WTC11 (cell line): ENCODE data around the gene PRCD. TPM values are rescaled to one million over a fixed set of nuclear protein-coding genes. Genes with fewer than 3 reads are reported as not detected.

ENCODE experiments used
- ATAC-seq: fragments of 200-7000 bp; cut with Tn5 transposase; 2 replicates; pipeline ENCODE4 v1.10.0; 2021; ENCODE audit warnings: mild to moderate bottlenecking, moderate library complexity
- CTCF ChIA-PET: fragments of 300-600 bp; sonication (Branson Sonifier 250); formaldehyde crosslinking; loops from one replicate; lab custom pipeline; 2021; ENCODE audit warnings: antibody characterized with exemption; lab: Charles Lee
- POLR2A ChIA-PET: fragments of 350-600 bp; sonication (Branson Sonifier 250); formaldehyde crosslinking; loops from one replicate; lab custom pipeline; 2021; ENCODE audit warnings: antibody characterized with exemption; lab: Charles Lee
- DNase-seq: peaks from one replicate; pipeline ENCODE4 v3.0.0; 2021; ENCODE audit warnings: low spot score
- H3K27ac Mint-ChIP-seq: 2 replicates; pipeline ENCODE4 v1.8.0; 2021; ENCODE audit warnings: mixed read lengths
- H3K27me3 Mint-ChIP-seq: 2 replicates; pipeline ENCODE4 v1.8.0; 2021; ENCODE audit warnings: low read depth, mild to moderate bottlenecking, moderate library complexity, mixed read lengths
- H3K36me3 Mint-ChIP-seq: 2 replicates; pipeline ENCODE4 v1.8.0; 2021; ENCODE audit warnings: mixed read lengths
- H3K4me1 Mint-ChIP-seq: 2 replicates; pipeline ENCODE4 v1.8.0; 2022; ENCODE audit warnings: mixed read lengths
- H3K4me3 Mint-ChIP-seq: 2 replicates; pipeline ENCODE4 v1.8.0; 2021; ENCODE audit warnings: mild to moderate bottlenecking, moderate library complexity, mixed read lengths
- H3K9me3 Mint-ChIP-seq: 2 replicates; pipeline ENCODE4 v1.8.0; 2021; ENCODE audit warnings: mixed read lengths
- ATF1 ChIP-seq: sonication (generic); formaldehyde crosslinking; IDR thresholded peaks from 2 replicates; pipeline ENCODE4 v1.8.1; 2023; ENCODE audit warnings: mild to moderate bottlenecking, moderate library complexity, missing genetic modification reagents
- ESRRA ChIP-seq: sonication (generic); formaldehyde crosslinking; IDR thresholded peaks from 2 replicates; pipeline ENCODE4 v1.8.1; 2022; ENCODE audit warnings: mild to moderate bottlenecking, missing genetic modification reagents, borderline replicate concordance
- ETV6 ChIP-seq: sonication (generic); formaldehyde crosslinking; IDR thresholded peaks from 2 replicates; pipeline ENCODE4 v1.8.1; 2022; ENCODE audit warnings: mild to moderate bottlenecking, missing genetic modification reagents
- GABPB1 ChIP-seq: sonication (generic); formaldehyde crosslinking; IDR thresholded peaks from 2 replicates; pipeline ENCODE4 v1.8.1; 2023; ENCODE audit warnings: mild to moderate bottlenecking, missing genetic modification reagents
- MYBL2 ChIP-seq: sonication (generic); formaldehyde crosslinking; IDR thresholded peaks from 2 replicates; pipeline ENCODE4 v1.8.1; 2023; ENCODE audit warnings: mild to moderate bottlenecking, moderate library complexity, missing genetic modification reagents
- NFATC4 ChIP-seq: fragments of 250-450 bp; sonication (Bioruptor Pico); IDR thresholded peaks from 2 replicates; pipeline ENCODE4 v1.9.0; 2021; ENCODE audit warnings: mild to moderate bottlenecking
- SMAD4 ChIP-seq: sonication (generic); formaldehyde crosslinking; IDR thresholded peaks from 2 replicates; pipeline ENCODE4 v1.8.0; 2022; ENCODE audit warnings: mild to moderate bottlenecking, missing genetic modification reagents
- SOX15 ChIP-seq: fragments of 250-450 bp; sonication (Bioruptor Pico); IDR thresholded peaks from 2 replicates; pipeline ENCODE4 v1.9.0; 2021; ENCODE audit warnings: mild to moderate bottlenecking
- TCF7 ChIP-seq: sonication (generic); formaldehyde crosslinking; IDR thresholded peaks from 2 replicates; pipeline ENCODE4 v1.8.0; 2022; ENCODE audit warnings: mild to moderate bottlenecking, low read depth, missing genetic modification reagents, moderate library complexity
- ZNF121 ChIP-seq: sonication (generic); formaldehyde crosslinking; IDR thresholded peaks from 2 replicates; pipeline ENCODE4 v1.8.0; 2023; ENCODE audit warnings: missing genetic modification reagents
- ZNF138 ChIP-seq: sonication (generic); formaldehyde crosslinking; conservative IDR thresholded peaks from 2 replicates; pipeline ENCODE4 v1.8.1; 2022; ENCODE audit warnings: mild to moderate bottlenecking, moderate library complexity, missing genetic modification reagents
- ZNF317 ChIP-seq: sonication (generic); formaldehyde crosslinking; IDR thresholded peaks from 2 replicates; pipeline ENCODE4 v1.8.1; 2023; ENCODE audit warnings: low read depth, mild to moderate bottlenecking, moderate library complexity, missing genetic modification reagents, borderline replicate concordance
- total RNA-seq: library from RNA; stranded (reverse); gene quantifications from 3 replicates; pipeline ENCODE4 v1.2.3, GENCODE V29; 2021
- TF ChIP-seq, protein P1 (sequence below): sonication (generic); formaldehyde crosslinking; IDR thresholded peaks from 2 replicates; pipeline ENCODE4 v1.8.0; 2022; ENCODE audit warnings: mild to moderate bottlenecking, missing genetic modification reagents
- TF ChIP-seq, protein P2 (sequence below): sonication (generic); formaldehyde crosslinking; IDR thresholded peaks from 2 replicates; pipeline ENCODE4 v1.8.0; 2023; ENCODE audit warnings: missing genetic modification reagents
- TF ChIP-seq, protein P3 (sequence below): fragments of 250-450 bp; sonication (Bioruptor Pico); IDR thresholded peaks from 2 replicates; pipeline ENCODE4 v2.1.2; 2022; ENCODE audit warnings: mild to moderate bottlenecking, moderate library complexity
- TF ChIP-seq, protein P4 (sequence below): sonication (generic); formaldehyde crosslinking; IDR thresholded peaks from 2 replicates; pipeline ENCODE4 v1.8.0; 2023; ENCODE audit warnings: missing genetic modification reagents, mild to moderate bottlenecking, borderline replicate concordance
- TF ChIP-seq, protein P5 (sequence below): sonication (generic); formaldehyde crosslinking; IDR thresholded peaks from 2 replicates; pipeline ENCODE4 v1.8.1; 2023; ENCODE audit warnings: mild to moderate bottlenecking, missing genetic modification reagents
- TF ChIP-seq, protein P6 (sequence below): sonication (generic); formaldehyde crosslinking; IDR thresholded peaks from 2 replicates; pipeline ENCODE4 v1.8.0; 2022; ENCODE audit warnings: mild to moderate bottlenecking, missing genetic modification reagents

Gene PRCD
- total RNA-seq, 1 experiment from 2014 or later = 2.7 TPM

DNA sequence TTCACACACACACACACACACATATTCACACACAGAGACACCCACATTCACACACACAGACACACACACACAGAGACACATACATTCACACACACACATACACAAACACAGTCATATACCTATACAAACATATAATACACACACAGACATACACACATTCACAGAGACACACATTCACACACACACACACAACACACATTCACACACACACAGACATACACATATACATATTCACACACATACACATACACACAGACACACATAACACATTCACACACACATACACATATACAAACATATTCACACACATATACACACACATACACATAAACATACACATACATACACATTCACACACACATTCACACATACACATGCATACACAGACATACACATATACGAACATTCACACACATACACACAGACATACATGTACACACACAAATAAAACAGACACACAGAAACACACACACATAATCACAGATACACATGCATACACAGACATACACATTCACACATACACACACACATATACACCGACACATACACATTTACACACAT lies 7.9 kb downstream of the PRCD start:
- CTCF ChIA-PET = interaction anchor here (1.0 to 5.4 kb wide), 4 partner anchors 8 to 25 kb away, joined by 5 to 81 read pairs (median 6); no protein-coding TSS in a partner anchor

DNA sequence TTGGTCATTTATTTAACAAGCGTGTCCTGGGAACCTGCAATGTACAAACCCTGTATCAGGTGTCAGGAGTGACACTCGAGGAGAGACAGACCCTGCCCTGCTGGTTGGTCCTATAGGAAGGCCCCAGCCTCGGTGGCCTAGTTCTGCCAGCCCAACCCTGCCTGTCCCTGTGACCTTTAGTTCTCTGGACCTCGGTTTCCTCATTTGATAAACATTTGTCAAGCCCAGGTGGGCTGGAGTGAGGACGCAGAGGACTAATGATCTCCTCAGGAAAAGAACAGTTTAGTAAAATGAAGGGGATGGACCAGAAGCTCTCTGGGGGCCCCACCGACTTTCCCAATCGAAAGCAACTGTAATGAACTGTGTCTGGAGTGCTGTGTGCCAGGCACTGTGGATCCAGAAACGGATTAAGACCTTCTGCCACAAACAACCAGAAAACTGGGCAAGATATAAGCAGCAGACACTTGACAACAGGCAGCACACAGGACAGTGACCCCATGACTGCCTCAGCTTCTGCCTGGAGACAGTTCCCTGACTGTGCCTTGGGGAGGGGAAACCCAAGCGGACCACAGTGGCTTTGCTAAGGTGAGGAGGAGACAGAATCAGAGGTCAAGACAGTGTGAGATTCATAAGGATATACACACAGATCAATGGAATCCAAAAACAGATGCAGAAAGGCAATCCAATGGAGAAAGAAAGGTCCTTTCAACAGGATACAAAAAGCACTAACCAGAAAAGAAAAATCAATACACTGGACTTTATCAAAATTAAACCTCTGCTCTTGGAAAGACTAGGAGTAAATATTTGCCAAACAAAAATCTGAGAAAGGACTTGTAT lies 8.8 kb downstream of the PRCD start:
- TF ChIP-seq TCF7 (CRISPR knock-in tag) = no peak
- no peak for TF ChIP-seq SMAD4 (CRISPR knock-in tag)
- peak; percentile 7; the same call in 1 of the 2 replicates for TF ChIP-seq GABPB1 (CRISPR knock-in tag)
- TF ChIP-seq, protein P1, sequence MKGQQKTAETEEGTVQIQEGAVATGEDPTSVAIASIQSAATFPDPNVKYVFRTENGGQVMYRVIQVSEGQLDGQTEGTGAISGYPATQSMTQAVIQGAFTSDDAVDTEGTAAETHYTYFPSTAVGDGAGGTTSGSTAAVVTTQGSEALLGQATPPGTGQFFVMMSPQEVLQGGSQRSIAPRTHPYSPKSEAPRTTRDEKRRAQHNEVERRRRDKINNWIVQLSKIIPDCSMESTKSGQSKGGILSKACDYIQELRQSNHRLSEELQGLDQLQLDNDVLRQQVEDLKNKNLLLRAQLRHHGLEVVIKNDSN (CRISPR knock-in tag) = no peak
- TF ChIP-seq, all 79 proteins: peak for 1
- Mint-ChIP-seq H3K4me1 (peaks cover 22% of the 10 kb centered on the region), H3K27me3 (no peaks in the 10 kb centered on the region), H3K27ac (no peak overlapping the region), H3K9me3 (no peaks in the 10 kb centered on the region), H3K4me3 (no peak overlapping the region), H3K36me3 (no peaks in the 10 kb centered on the region)
- POLR2A ChIA-PET = no interaction called here
- CTCF ChIA-PET = interaction anchor here (1.0 to 1.6 kb wide), 3 partner anchors 9 to 151 kb away, joined by 3 to 10 read pairs (median 6); no protein-coding TSS in a partner anchor
- ATAC-seq (no peak), DNase-seq (no peak)

More for the DNA sequence above, 7.9 kb downstream of the PRCD start:
- peaks cover 22% of the 10 kb centered on the region for H3K4me1 Mint-ChIP-seq
- DNase-seq = no peak
- H3K27me3 Mint-ChIP-seq = no peaks in the 10 kb centered on the region
- H3K4me3 Mint-ChIP-seq = no peak overlapping the region
- POLR2A ChIA-PET = no interaction called here
- no peaks in the 10 kb centered on the region for H3K9me3 Mint-ChIP-seq
- H3K27ac Mint-ChIP-seq = no peak overlapping the region
- TF ChIP-seq, protein P2, sequence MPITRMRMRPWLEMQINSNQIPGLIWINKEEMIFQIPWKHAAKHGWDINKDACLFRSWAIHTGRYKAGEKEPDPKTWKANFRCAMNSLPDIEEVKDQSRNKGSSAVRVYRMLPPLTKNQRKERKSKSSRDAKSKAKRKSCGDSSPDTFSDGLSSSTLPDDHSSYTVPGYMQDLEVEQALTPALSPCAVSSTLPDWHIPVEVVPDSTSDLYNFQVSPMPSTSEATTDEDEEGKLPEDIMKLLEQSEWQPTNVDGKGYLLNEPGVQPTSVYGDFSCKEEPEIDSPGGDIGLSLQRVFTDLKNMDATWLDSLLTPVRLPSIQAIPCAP (CRISPR knock-in tag) = no peak
- TF ChIP-seq NFATC4 (CRISPR knock-in tag) (no peak), GABPB1 (CRISPR knock-in tag) (no peak), MYBL2 (CRISPR knock-in tag) (no peak), ZNF138 (CRISPR knock-in tag) (no peak), SMAD4 (CRISPR knock-in tag) (no peak), ESRRA (CRISPR knock-in tag) (no peak), ZNF121 (CRISPR knock-in tag) (no peak)
- TF ChIP-seq, protein P3, sequence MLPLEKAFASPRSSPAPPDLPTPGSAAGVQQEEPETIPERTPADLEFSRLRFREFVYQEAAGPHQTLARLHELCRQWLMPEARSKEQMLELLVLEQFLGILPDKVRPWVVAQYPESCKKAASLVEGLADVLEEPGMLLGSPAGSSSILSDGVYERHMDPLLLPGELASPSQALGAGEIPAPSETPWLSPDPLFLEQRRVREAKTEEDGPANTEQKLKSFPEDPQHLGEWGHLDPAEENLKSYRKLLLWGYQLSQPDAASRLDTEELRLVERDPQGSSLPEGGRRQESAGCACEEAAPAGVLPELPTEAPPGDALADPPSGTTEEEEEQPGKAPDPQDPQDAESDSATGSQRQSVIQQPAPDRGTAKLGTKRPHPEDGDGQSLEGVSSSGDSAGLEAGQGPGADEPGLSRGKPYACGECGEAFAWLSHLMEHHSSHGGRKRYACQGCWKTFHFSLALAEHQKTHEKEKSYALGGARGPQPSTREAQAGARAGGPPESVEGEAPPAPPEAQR = no peak
- TF ChIP-seq, protein P4, sequence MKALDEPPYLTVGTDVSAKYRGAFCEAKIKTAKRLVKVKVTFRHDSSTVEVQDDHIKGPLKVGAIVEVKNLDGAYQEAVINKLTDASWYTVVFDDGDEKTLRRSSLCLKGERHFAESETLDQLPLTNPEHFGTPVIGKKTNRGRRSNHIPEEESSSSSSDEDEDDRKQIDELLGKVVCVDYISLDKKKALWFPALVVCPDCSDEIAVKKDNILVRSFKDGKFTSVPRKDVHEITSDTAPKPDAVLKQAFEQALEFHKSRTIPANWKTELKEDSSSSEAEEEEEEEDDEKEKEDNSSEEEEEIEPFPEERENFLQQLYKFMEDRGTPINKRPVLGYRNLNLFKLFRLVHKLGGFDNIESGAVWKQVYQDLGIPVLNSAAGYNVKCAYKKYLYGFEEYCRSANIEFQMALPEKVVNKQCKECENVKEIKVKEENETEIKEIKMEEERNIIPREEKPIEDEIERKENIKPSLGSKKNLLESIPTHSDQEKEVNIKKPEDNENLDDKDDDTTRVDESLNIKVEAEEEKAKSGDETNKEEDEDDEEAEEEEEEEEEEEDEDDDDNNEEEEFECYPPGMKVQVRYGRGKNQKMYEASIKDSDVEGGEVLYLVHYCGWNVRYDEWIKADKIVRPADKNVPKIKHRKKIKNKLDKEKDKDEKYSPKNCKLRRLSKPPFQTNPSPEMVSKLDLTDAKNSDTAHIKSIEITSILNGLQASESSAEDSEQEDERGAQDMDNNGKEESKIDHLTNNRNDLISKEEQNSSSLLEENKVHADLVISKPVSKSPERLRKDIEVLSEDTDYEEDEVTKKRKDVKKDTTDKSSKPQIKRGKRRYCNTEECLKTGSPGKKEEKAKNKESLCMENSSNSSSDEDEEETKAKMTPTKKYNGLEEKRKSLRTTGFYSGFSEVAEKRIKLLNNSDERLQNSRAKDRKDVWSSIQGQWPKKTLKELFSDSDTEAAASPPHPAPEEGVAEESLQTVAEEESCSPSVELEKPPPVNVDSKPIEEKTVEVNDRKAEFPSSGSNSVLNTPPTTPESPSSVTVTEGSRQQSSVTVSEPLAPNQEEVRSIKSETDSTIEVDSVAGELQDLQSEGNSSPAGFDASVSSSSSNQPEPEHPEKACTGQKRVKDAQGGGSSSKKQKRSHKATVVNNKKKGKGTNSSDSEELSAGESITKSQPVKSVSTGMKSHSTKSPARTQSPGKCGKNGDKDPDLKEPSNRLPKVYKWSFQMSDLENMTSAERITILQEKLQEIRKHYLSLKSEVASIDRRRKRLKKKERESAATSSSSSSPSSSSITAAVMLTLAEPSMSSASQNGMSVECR (CRISPR knock-in tag) = no peak
- H3K36me3 Mint-ChIP-seq = no peaks in the 10 kb centered on the region
- no peak for ATAC-seq

DNA sequence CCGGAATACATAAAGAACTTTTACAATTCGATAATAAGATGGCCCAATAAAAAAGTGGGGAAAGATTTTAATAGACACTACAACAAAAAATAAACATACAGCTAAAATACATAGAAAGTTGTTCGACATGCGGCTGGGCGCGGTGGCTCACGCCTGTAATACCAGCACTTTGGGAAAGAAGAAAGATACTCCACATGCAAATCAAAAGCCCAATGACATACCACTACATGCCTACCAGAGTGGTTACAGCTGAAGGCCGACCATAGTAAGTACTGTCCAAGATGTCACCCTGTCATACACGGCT lies 9.3 kb downstream of the PRCD start:
- Mint-ChIP-seq H3K4me1 (peaks cover 16% of the 10 kb centered on the region), H3K27me3 (no peaks in the 10 kb centered on the region), H3K4me3 (no peak overlapping the region), H3K9me3 (no peaks in the 10 kb centered on the region), H3K36me3 (no peaks in the 10 kb centered on the region), H3K27ac (no peak overlapping the region)
- ATAC-seq (no peak), DNase-seq (no peak)
- ChIA-PET CTCF (interaction anchor here (1.2 to 1.6 kb wide), 2 partner anchors 26 to 151 kb away, joined by 3 to 10 read pairs; no protein-coding TSS in a partner anchor), POLR2A (no interaction called here)
- TF ChIP-seq, protein P5, sequence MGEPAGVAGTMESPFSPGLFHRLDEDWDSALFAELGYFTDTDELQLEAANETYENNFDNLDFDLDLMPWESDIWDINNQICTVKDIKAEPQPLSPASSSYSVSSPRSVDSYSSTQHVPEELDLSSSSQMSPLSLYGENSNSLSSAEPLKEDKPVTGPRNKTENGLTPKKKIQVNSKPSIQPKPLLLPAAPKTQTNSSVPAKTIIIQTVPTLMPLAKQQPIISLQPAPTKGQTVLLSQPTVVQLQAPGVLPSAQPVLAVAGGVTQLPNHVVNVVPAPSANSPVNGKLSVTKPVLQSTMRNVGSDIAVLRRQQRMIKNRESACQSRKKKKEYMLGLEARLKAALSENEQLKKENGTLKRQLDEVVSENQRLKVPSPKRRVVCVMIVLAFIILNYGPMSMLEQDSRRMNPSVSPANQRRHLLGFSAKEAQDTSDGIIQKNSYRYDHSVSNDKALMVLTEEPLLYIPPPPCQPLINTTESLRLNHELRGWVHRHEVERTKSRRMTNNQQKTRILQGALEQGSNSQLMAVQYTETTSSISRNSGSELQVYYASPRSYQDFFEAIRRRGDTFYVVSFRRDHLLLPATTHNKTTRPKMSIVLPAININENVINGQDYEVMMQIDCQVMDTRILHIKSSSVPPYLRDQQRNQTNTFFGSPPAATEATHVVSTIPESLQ (CRISPR knock-in tag) = no peak
- TF ChIP-seq, protein P6, sequence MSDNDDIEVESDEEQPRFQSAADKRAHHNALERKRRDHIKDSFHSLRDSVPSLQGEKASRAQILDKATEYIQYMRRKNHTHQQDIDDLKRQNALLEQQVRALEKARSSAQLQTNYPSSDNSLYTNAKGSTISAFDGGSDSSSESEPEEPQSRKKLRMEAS (CRISPR knock-in tag) = no peak
- TF ChIP-seq ZNF121 (CRISPR knock-in tag) = no peak
- no peak for TF ChIP-seq ATF1 (CRISPR knock-in tag)
- no peak for TF ChIP-seq ZNF317 (CRISPR knock-in tag)
- no peak for TF ChIP-seq ETV6 (CRISPR knock-in tag)
- no peak for TF ChIP-seq SOX15 (CRISPR knock-in tag)
